ENCODE results near the gene KRTAP6-1.

- no peak for TF ChIP-seq CTCF (IDR thresholded peaks at IDR 0.05; ENCODE audit: poor library complexity, severe bottlenecking)
- no peak for TF ChIP-seq EZH2 (IDR thresholded peaks at IDR 0.05; ENCODE audit: borderline replicate concordance, insufficient read depth, low read length, poor library complexity, severe bottlenecking)
Observed at GRCh38 chr21:30605968-30606367, 7.8 kb downstream of the KRTAP6-1 start.

Measured in neural cell (in vitro differentiated cells).